GM20000 (cell line): ENCODE measurements around the gene KCNJ11.

Experiments used
- DNase-seq: peaks from one replicate; pipeline ENCODE4 v3.0.0; 2012; ENCODE audit warnings: low spot score
- CTCF ChIP-seq: IDR thresholded peaks from 2 replicates; pipeline ENCODE4 v1.5.1; 2012; ENCODE audit warnings: mild to moderate bottlenecking, control low read depth; ENCODE audit errors: extremely low read depth, missing control alignments

Gene KCNJ11

GRCh38 chr11:17384002-17384511, 4.4 kb downstream of the KCNJ11 start:
- DNase-seq, result peak; percentile 70
- peak; percentile 89 for TF ChIP-seq CTCF

GRCh38 chr11:17383461-17383860, 5.0 kb downstream of the KCNJ11 start:
- TF ChIP-seq CTCF, result no peak
- no peak for DNase-seq

- no peak for TF ChIP-seq CTCF
- DNase-seq, result no peak
Observed at GRCh38 chr11:17382046-17382728, 6.3 kb downstream of the KCNJ11 start.

GRCh38 chr11:17381156-17381555, 7.3 kb downstream of the KCNJ11 start:
- no peak for TF ChIP-seq CTCF
- no peak for DNase-seq

GRCh38 chr11:17379383-17380180, 8.9 kb downstream of the KCNJ11 start:
- no peak for TF ChIP-seq CTCF
- no peak for DNase-seq

- no peak for TF ChIP-seq CTCF
- no peak for DNase-seq
Observed at GRCh38 chr11:17378655-17379054, 9.8 kb downstream of the KCNJ11 start.

GRCh38 chr11:17376493-17376892, 12.0 kb downstream of the KCNJ11 start:
- no peak for DNase-seq

More at GRCh38 chr11:17376493-17376892, 12.0 kb downstream of the KCNJ11 start:
- no peak for TF ChIP-seq CTCF
